PC-3 (cell line): ENCODE results near the gene KLF4.

Experiments used
- CTCF ChIP-seq: fragments of 300-600 bp; sonication (generic); conservative IDR thresholded peaks from 2 replicates; pipeline ENCODE4 v1.5.1; 2017; ENCODE audit warnings: antibody characterized with exemption, low read depth, mild to moderate bottlenecking, low read length
- EZH2 ChIP-seq: fragments of 300-600 bp; sonication (generic); IDR thresholded peaks from one replicate; pipeline ENCODE4 v1.6.1; 2017; ENCODE audit warnings: antibody characterized with exemption, mild to moderate bottlenecking, low read length; ENCODE audit not compliant: unreplicated experiment
- EZH2phosphoT487 ChIP-seq: fragments of 300-600 bp; sonication (generic); IDR thresholded peaks from 2 replicates; pipeline ENCODE4 v1.6.1; 2018; ENCODE audit warnings: mild to moderate bottlenecking, antibody characterized with exemption, low read length, borderline replicate concordance

DNA sequence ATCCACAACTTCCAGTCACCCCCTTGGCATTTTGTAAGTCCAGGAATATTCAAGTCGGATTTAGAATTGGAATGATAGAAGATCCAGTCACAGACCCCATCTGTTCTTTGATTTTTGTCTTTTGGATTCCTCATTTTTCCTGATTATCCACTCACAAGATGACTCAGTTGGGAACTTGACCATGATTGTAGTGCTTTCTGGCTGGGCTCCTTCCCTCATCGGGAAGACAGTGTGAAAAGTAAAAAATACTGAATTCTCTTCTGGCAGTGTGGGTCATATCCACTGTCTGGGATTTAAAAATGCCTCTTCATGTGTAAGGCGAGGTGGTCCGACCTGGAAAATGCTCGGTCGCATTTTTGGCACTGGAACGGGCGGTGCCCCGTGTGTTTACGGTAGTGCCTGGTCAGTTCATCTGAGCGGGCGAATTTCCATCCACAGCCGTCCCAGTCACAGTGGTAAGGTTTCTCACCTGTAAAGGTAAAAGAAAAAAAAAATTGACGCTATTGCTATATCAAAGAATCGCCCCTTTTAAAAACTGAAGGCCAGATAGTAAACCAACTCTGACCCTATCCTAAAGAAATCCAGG, 4.0 kb downstream of the KLF4 start:
- TF ChIP-seq CTCF, result no peak
- no peak for TF ChIP-seq EZH2
- no peak for TF ChIP-seq EZH2phosphoT487
